ENCODE measurements around the gene SHISA6. TPM values are rescaled to one million over a fixed set of nuclear protein-coding genes. Genes with fewer than 3 reads are reported as not detected.

SHISA6 gene
- total and polyA plus RNA-seq, 7 donors, result 0.22 to 1.8 (median 0.40) TPM

DNA sequence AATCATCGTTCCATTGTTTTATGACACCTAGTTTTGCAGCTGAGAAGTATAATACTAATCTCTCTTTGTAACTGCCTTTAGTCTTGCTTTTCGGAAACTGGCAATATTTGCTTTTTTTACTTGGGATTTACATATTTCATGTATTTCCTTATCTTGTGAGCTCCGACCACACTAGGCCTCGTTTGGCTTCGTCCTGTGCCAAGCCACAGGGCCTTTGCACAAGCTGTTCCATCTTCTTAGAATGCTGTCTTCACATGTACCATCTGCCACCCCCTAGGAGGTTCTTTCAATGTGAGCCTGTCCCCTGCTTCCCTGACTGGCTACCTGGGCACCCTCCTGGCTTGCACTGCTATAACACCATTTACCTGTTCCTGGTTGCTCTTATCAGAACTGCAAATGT, 77.2 kb downstream of the SHISA6 start:
- TF ChIP-seq, protein P1, sequence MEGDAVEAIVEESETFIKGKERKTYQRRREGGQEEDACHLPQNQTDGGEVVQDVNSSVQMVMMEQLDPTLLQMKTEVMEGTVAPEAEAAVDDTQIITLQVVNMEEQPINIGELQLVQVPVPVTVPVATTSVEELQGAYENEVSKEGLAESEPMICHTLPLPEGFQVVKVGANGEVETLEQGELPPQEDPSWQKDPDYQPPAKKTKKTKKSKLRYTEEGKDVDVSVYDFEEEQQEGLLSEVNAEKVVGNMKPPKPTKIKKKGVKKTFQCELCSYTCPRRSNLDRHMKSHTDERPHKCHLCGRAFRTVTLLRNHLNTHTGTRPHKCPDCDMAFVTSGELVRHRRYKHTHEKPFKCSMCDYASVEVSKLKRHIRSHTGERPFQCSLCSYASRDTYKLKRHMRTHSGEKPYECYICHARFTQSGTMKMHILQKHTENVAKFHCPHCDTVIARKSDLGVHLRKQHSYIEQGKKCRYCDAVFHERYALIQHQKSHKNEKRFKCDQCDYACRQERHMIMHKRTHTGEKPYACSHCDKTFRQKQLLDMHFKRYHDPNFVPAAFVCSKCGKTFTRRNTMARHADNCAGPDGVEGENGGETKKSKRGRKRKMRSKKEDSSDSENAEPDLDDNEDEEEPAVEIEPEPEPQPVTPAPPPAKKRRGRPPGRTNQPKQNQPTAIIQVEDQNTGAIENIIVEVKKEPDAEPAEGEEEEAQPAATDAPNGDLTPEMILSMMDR (IDR thresholded peaks at IDR 0.05), result no peak
- intact Hi-C loops (cut with DNase I), result no loop called here
- WGBS, 3 donors, result 86 to 91% (median 89%) methylated on average over 5 of the region's 5 CpGs
- no peak overlapping the region for H3K4me3 ChIP-seq
- DNase-seq, result no peak
- no peaks in the 10 kb centered on the region for H3K27me3 ChIP-seq (ENCODE audit: insufficient read depth in 3 of 3, low read length in 2 of 3)
- no peaks in the 10 kb centered on the region for H3K9me3 ChIP-seq
- H3K36me3 ChIP-seq (ENCODE audit: insufficient read depth in 1 of 2, low read depth in 1 of 2), result no peaks in the 10 kb centered on the region
- H3K4me1 ChIP-seq, result no peaks in the 10 kb centered on the region
- H3K27ac ChIP-seq, result no peak overlapping the region
- no peak for ATAC-seq

DNA sequence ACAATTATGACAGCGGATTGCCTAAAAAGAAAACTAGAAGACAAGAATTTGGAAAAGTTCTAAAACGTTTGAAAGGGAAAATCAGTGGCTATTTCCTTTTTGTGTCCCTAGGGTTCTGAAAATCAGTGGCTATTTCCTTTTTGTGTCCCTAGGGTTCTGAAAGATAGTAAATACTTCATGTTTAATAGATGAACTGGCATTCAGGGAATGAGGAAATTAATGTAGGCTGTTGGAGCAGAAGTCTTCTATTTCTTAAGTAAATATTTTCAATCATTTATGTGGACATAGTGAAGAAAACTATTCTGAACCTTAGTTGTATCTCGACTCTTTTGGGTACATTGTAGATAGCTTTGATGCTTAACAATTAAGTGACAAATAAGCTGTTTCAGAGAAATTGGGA, 78.9 kb downstream of the SHISA6 start:
- Histone ChIP-seq H3K9me3 (no peaks in the 10 kb centered on the region), H3K27me3 (ENCODE audit: insufficient read depth in 3 of 3, low read length in 2 of 3) (no peaks in the 10 kb centered on the region), H3K4me3 (no peak overlapping the region), H3K27ac (no peak overlapping the region), H3K4me1 (no peaks in the 10 kb centered on the region), H3K36me3 (ENCODE audit: insufficient read depth in 1 of 2, low read depth in 1 of 2) (no peaks in the 10 kb centered on the region)
- DNase-seq (no peak), ATAC-seq (no peak)
- WGBS, 3 donors, result 58 to 68% (median 64%) methylated on average over 3 of the region's 3 CpGs
- TF ChIP-seq, protein P1 (IDR thresholded peaks at IDR 0.05), result no peak
- intact Hi-C loops (cut with DNase I), result no loop called here

DNA sequence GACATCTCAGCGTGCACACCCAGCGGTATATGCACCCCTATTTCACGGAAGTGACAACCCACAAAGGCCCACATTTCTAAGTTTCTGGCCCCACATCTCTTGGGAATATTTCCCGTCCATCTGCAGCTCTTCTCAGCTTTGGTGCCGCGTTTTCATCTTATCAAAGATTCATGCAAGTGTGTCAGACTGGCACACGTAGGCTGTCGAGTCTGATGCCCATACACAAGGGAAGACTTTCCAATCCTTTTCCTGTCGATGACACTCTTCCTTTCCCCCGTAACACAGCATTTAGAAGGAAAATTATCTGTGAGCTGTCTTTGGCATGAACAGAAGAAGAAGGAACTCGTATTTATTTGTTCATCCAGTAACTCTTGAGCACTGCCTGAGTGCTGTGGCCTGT, 83.0 kb downstream of the SHISA6 start:
- 86 to 87% (median 86%) methylated on average over 11 of the region's 11 CpGs for WGBS, 3 donors
- TF ChIP-seq, protein P1 (IDR thresholded peaks at IDR 0.05), result no peak
- Histone ChIP-seq H3K27ac (no peak overlapping the region), H3K9me3 (no peaks in the 10 kb centered on the region), H3K4me1 (no peaks in the 10 kb centered on the region), H3K36me3 (ENCODE audit: insufficient read depth in 1 of 2, low read depth in 1 of 2) (no peaks in the 10 kb centered on the region), H3K4me3 (no peak overlapping the region), H3K27me3 (ENCODE audit: insufficient read depth in 3 of 3, low read length in 2 of 3) (no peaks in the 10 kb centered on the region)
- intact Hi-C loops (cut with DNase I), result no loop called here
- DNase-seq (no peak), ATAC-seq (no peak)

DNA sequence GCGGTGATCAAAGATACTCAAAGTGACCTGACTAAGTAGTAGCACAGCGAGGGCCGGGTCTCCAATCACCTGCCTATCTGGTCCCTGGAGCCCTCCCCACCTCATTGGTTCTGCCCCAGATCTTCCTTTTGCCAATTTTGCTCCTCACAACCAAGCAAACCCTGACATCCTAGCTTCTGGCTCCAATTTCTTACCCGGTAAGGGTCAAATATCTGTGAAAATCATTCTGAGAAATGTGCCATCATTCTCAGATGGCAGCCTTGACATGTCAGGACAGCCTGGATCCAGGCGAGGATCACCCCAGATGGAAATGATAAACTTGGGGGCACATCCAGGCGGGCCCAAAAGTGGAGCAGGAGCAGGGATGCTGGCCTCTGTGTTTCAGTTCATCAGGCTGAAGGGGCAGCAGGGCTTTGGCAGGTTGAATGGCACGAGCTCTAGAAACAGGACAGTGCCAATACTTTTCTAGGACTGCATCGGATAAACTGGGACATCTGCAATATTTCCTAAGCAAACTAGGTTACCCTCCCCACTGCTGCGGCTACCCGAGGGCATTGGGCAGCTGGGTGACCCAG, 83.9 kb downstream of the SHISA6 start:
- no peaks in the 10 kb centered on the region for H3K9me3 ChIP-seq
- no peak overlapping the region for H3K27ac ChIP-seq
- DNase-seq (no peak), ATAC-seq (no peak)
- no peaks in the 10 kb centered on the region for H3K27me3 ChIP-seq (ENCODE audit: insufficient read depth in 3 of 3, low read length in 2 of 3)
- H3K4me3 ChIP-seq, result no peak overlapping the region
- no peaks in the 10 kb centered on the region for H3K4me1 ChIP-seq
- WGBS, 3 donors, result 82 to 86% (median 83%) methylated on average over 10 of the region's 10 CpGs
- no peaks in the 10 kb centered on the region for H3K36me3 ChIP-seq (ENCODE audit: insufficient read depth in 1 of 2, low read depth in 1 of 2)
- TF ChIP-seq, protein P1 (IDR thresholded peaks at IDR 0.05), result no peak
- intact Hi-C loops (cut with DNase I), result no loop called here

DNA sequence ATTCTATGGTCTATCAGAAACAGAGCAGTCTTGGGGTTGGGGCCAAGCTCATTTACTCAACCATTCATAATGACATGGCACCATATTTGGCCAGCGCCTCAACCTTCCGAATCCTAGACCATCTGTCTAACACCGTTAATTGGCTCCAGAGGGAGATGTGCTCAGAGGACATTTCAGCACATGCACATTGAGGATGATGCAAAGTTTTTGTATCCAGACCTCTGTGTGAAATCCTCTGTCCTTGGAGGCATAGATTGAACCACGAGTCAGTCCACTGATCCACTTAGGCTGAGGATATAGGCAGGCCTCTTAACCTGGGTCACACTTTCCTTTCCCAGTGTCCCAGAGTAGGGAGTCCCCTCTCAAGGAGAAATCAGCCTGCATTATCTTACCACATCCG, 85.5 kb downstream of the SHISA6 start:
- no peak for ATAC-seq
- Histone ChIP-seq H3K36me3 (ENCODE audit: insufficient read depth in 1 of 2, low read depth in 1 of 2) (no peaks in the 10 kb centered on the region), H3K4me3 (no peak overlapping the region), H3K27ac (no peak overlapping the region), H3K27me3 (ENCODE audit: insufficient read depth in 3 of 3, low read length in 2 of 3) (no peaks in the 10 kb centered on the region), H3K9me3 (no peaks in the 10 kb centered on the region), H3K4me1 (no peaks in the 10 kb centered on the region)
- intact Hi-C loops (cut with DNase I), result no loop called here
- no peak for DNase-seq
- WGBS, 3 donors, result 78 to 79% (median 79%) methylated on average over 5 of the region's 5 CpGs
- TF ChIP-seq, protein P1 (IDR thresholded peaks at IDR 0.05), result no peak
